ENCODE measurements around the gene CBLIF.
"Not testable (repeated sequence)": the region's sequence is repeated elsewhere in the genome, so short reads cannot be mapped to it uniquely, and the experiment has no call there.

CBLIF gene

GRCh38 chr11:59833602-59834001 is 11.7 kb downstream of the CBLIF start:
- no peak for TF ChIP-seq CTCF (IDR thresholded peaks at IDR 0.05; ENCODE audit: low read depth, low read length, missing control alignments)
- H3K4me3 ChIP-seq (replicated peaks; ENCODE audit: low read depth, low read length), result no peak overlapping the region
- no peak for DNase-seq (ENCODE audit: extremely low read depth, low read depth)

GRCh38 chr11:59829358-59829757 is 15.9 kb downstream of the CBLIF start:
- no peak for TF ChIP-seq CTCF (IDR thresholded peaks at IDR 0.05; ENCODE audit: low read depth, low read length, missing control alignments)
- H3K4me3 ChIP-seq (replicated peaks; ENCODE audit: low read depth, low read length), result no peak overlapping the region
- DNase-seq (ENCODE audit: extremely low read depth, low read depth), result no peak

- peak; percentile 51 for TF ChIP-seq CTCF (IDR thresholded peaks at IDR 0.05; ENCODE audit: low read depth, low read length, missing control alignments)
- no peak overlapping the region for H3K4me3 ChIP-seq (replicated peaks; ENCODE audit: low read depth, low read length)
- no peak for DNase-seq (ENCODE audit: extremely low read depth, low read depth)
These were observed 22.2 kb downstream of the CBLIF start for GRCh38 chr11:59822989-59823566.

- no peak for TF ChIP-seq CTCF (IDR thresholded peaks at IDR 0.05; ENCODE audit: low read depth, low read length, missing control alignments)
- H3K4me3 ChIP-seq (replicated peaks; ENCODE audit: low read depth, low read length), result no peak overlapping the region
- DNase-seq (ENCODE audit: extremely low read depth, low read depth), result no peak
These were observed 26.7 kb downstream of the CBLIF start for GRCh38 chr11:59818572-59818971.

GRCh38 chr11:59816434-59816833 is 28.9 kb downstream of the CBLIF start:
- not testable (repeated sequence) for DNase-seq (ENCODE audit: extremely low read depth, low read depth); H3K4me3 ChIP-seq (replicated peaks; ENCODE audit: low read depth, low read length)

GRCh38 chr11:59815754-59816153 is 29.5 kb downstream of the CBLIF start:
- no peak overlapping the region for H3K4me3 ChIP-seq (replicated peaks; ENCODE audit: low read depth, low read length)
- TF ChIP-seq CTCF (IDR thresholded peaks at IDR 0.05; ENCODE audit: low read depth, low read length, missing control alignments), result no peak
- DNase-seq (ENCODE audit: extremely low read depth, low read depth), result no peak

- H3K4me3 ChIP-seq (replicated peaks; ENCODE audit: low read depth, low read length), result no peak overlapping the region
- no peak for DNase-seq (ENCODE audit: extremely low read depth, low read depth)
- TF ChIP-seq CTCF (IDR thresholded peaks at IDR 0.05; ENCODE audit: low read depth, low read length, missing control alignments), result no peak
These were observed 31.3 kb downstream of the CBLIF start for GRCh38 chr11:59814021-59814420.

All from HFF-Myc (cell line).